Measurements from ENCODE around the gene RING1. TPM values are rescaled to one million over a fixed set of nuclear protein-coding genes. Genes with fewer than 3 reads are reported as not detected.
A peak's percentile ranks its signal among the peaks of the same experiment; 100 is the strongest.

RING1 gene
- polyA plus RNA-seq, 1 donor: 43.2 TPM

GRCh38 chr6:33165581-33166258 lies 42.6 kb upstream of the RING1 start:
- no peaks in the 10 kb centered on the region for H3K27me3 ChIP-seq (ENCODE audit: control insufficient read depth, insufficient read depth, low read length)
- H3K4me3 ChIP-seq (ENCODE audit: low read length): no peak overlapping the region
- peaks cover 2% of the 10 kb centered on the region for H3K9me3 ChIP-seq (ENCODE audit: control insufficient read depth, low read depth, low read length)
- H3K4me1 ChIP-seq (ENCODE audit: control insufficient read depth, insufficient read depth, low read length): peaks cover 4% of the 10 kb centered on the region
- no peaks in the 10 kb centered on the region for H3K36me3 ChIP-seq (ENCODE audit: control insufficient read depth, insufficient read depth, low read length)
- H3K27ac ChIP-seq (ENCODE audit: low read length): no peak overlapping the region
- WGBS (ENCODE audit: insufficient coverage, low lambda C conversion rate): no CpG with 5 or more reads among the region's 17 CpGs
- DNase-seq: no peak

- peaks cover 4% of the 10 kb centered on the region for H3K4me1 ChIP-seq (ENCODE audit: control insufficient read depth, insufficient read depth, low read length)
- no CpG with 5 or more reads among the region's 6 CpGs for WGBS (ENCODE audit: insufficient coverage, low lambda C conversion rate)
- H3K27ac ChIP-seq (ENCODE audit: low read length): no peak overlapping the region
- H3K4me3 ChIP-seq (ENCODE audit: low read length): no peak overlapping the region
- DNase-seq: no peak
- no peaks in the 10 kb centered on the region for H3K27me3 ChIP-seq (ENCODE audit: control insufficient read depth, insufficient read depth, low read length)
- peaks cover 2% of the 10 kb centered on the region for H3K9me3 ChIP-seq (ENCODE audit: control insufficient read depth, low read depth, low read length)
- no peaks in the 10 kb centered on the region for H3K36me3 ChIP-seq (ENCODE audit: control insufficient read depth, insufficient read depth, low read length)
These were observed 41.9 kb upstream of the RING1 start for GRCh38 chr6:33166363-33166762.

- DNase-seq: no peak
- H3K4me3 ChIP-seq (ENCODE audit: low read length): no peak overlapping the region
- H3K4me1 ChIP-seq (ENCODE audit: control insufficient read depth, insufficient read depth, low read length): peaks cover 2% of the 10 kb centered on the region
- H3K9me3 ChIP-seq (ENCODE audit: control insufficient read depth, low read depth, low read length): peaks cover 2% of the 10 kb centered on the region
- WGBS (ENCODE audit: insufficient coverage, low lambda C conversion rate): no CpG with 5 or more reads among the region's 7 CpGs
- H3K36me3 ChIP-seq (ENCODE audit: control insufficient read depth, insufficient read depth, low read length): no peaks in the 10 kb centered on the region
- H3K27me3 ChIP-seq (ENCODE audit: control insufficient read depth, insufficient read depth, low read length): no peaks in the 10 kb centered on the region
- no peak overlapping the region for H3K27ac ChIP-seq (ENCODE audit: low read length)
These were observed 41.5 kb upstream of the RING1 start for GRCh38 chr6:33166811-33167210.

GRCh38 chr6:33167374-33168283 lies 40.7 kb upstream of the RING1 start:
- DNase-seq: no peak
- WGBS (ENCODE audit: insufficient coverage, low lambda C conversion rate): no CpG with 5 or more reads among the region's 19 CpGs

GRCh38 chr6:33168284-33168601 lies 40.1 kb upstream of the RING1 start:
- no CpG with 5 or more reads among the region's 6 CpGs for WGBS (ENCODE audit: insufficient coverage, low lambda C conversion rate)
- no peaks in the 10 kb centered on the region for H3K27me3 ChIP-seq (ENCODE audit: control insufficient read depth, insufficient read depth, low read length)
- H3K9me3 ChIP-seq (ENCODE audit: control insufficient read depth, low read depth, low read length): no peaks in the 10 kb centered on the region
- no peaks in the 10 kb centered on the region for H3K36me3 ChIP-seq (ENCODE audit: control insufficient read depth, insufficient read depth, low read length)
- DNase-seq: no peak
- H3K4me1 ChIP-seq (ENCODE audit: control insufficient read depth, insufficient read depth, low read length): peaks cover 13% of the 10 kb centered on the region
- no peak overlapping the region for H3K4me3 ChIP-seq (ENCODE audit: low read length)
- no peak overlapping the region for H3K27ac ChIP-seq (ENCODE audit: low read length)

More at GRCh38 chr6:33167374-33168283, 40.7 kb upstream of the RING1 start:
- H3K27me3 ChIP-seq (ENCODE audit: control insufficient read depth, insufficient read depth, low read length): no peaks in the 10 kb centered on the region
- peaks cover 7% of the 10 kb centered on the region for H3K4me1 ChIP-seq (ENCODE audit: control insufficient read depth, insufficient read depth, low read length)
- H3K9me3 ChIP-seq (ENCODE audit: control insufficient read depth, low read depth, low read length): no peaks in the 10 kb centered on the region
- H3K27ac ChIP-seq (ENCODE audit: low read length): no peak overlapping the region
- no peak overlapping the region for H3K4me3 ChIP-seq (ENCODE audit: low read length)
- no peaks in the 10 kb centered on the region for H3K36me3 ChIP-seq (ENCODE audit: control insufficient read depth, insufficient read depth, low read length)

- no peaks in the 10 kb centered on the region for H3K9me3 ChIP-seq (ENCODE audit: control insufficient read depth, low read depth, low read length)
- no peaks in the 10 kb centered on the region for H3K27me3 ChIP-seq (ENCODE audit: control insufficient read depth, insufficient read depth, low read length)
- DNase-seq: no peak
- no CpG with 5 or more reads among the region's 5 CpGs for WGBS (ENCODE audit: insufficient coverage, low lambda C conversion rate)
- H3K27ac ChIP-seq (ENCODE audit: low read length): no peak overlapping the region
- H3K36me3 ChIP-seq (ENCODE audit: control insufficient read depth, insufficient read depth, low read length): no peaks in the 10 kb centered on the region
- no peak overlapping the region for H3K4me3 ChIP-seq (ENCODE audit: low read length)
- peaks cover 17% of the 10 kb centered on the region for H3K4me1 ChIP-seq (ENCODE audit: control insufficient read depth, insufficient read depth, low read length)
These were observed 39.7 kb upstream of the RING1 start for GRCh38 chr6:33168639-33169038.

- DNase-seq: no peak
- H3K9me3 ChIP-seq (ENCODE audit: control insufficient read depth, low read depth, low read length): no peaks in the 10 kb centered on the region
- no peak overlapping the region for H3K27ac ChIP-seq (ENCODE audit: low read length)
- H3K4me1 ChIP-seq (ENCODE audit: control insufficient read depth, insufficient read depth, low read length): peaks cover 24% of the 10 kb centered on the region
- H3K36me3 ChIP-seq (ENCODE audit: control insufficient read depth, insufficient read depth, low read length): no peaks in the 10 kb centered on the region
- no peaks in the 10 kb centered on the region for H3K27me3 ChIP-seq (ENCODE audit: control insufficient read depth, insufficient read depth, low read length)
- no peak overlapping the region for H3K4me3 ChIP-seq (ENCODE audit: low read length)
- no CpG with 5 or more reads among the region's 10 CpGs for WGBS (ENCODE audit: insufficient coverage, low lambda C conversion rate)
These were observed 38.8 kb upstream of the RING1 start for GRCh38 chr6:33169291-33170175.

GRCh38 chr6:33170176-33171015 lies 37.9 kb upstream of the RING1 start:
- Histone ChIP-seq H3K27me3 (ENCODE audit: control insufficient read depth, insufficient read depth, low read length) (no peaks in the 10 kb centered on the region), H3K4me3 (ENCODE audit: low read length) (no peak overlapping the region), H3K9me3 (ENCODE audit: control insufficient read depth, low read depth, low read length) (no peaks in the 10 kb centered on the region), H3K36me3 (ENCODE audit: control insufficient read depth, insufficient read depth, low read length) (no peaks in the 10 kb centered on the region), H3K27ac (ENCODE audit: low read length) (no peak overlapping the region), H3K4me1 (ENCODE audit: control insufficient read depth, insufficient read depth, low read length) (peaks cover 24% of the 10 kb centered on the region)
- DNase-seq: peak in 1 of 2 donors; percentile 69
- no CpG with 5 or more reads among the region's 9 CpGs for WGBS (ENCODE audit: insufficient coverage, low lambda C conversion rate)

- Histone ChIP-seq H3K9me3 (ENCODE audit: control insufficient read depth, low read depth, low read length) (no peaks in the 10 kb centered on the region), H3K27me3 (ENCODE audit: control insufficient read depth, insufficient read depth, low read length) (no peaks in the 10 kb centered on the region), H3K27ac (ENCODE audit: low read length) (no peak overlapping the region), H3K4me3 (ENCODE audit: low read length) (no peak overlapping the region), H3K36me3 (ENCODE audit: control insufficient read depth, insufficient read depth, low read length) (no peaks in the 10 kb centered on the region), H3K4me1 (ENCODE audit: control insufficient read depth, insufficient read depth, low read length) (peaks cover 24% of the 10 kb centered on the region)
- no peak for DNase-seq
- WGBS (ENCODE audit: insufficient coverage, low lambda C conversion rate): no CpG with 5 or more reads among the region's 11 CpGs
These were observed 37.1 kb upstream of the RING1 start for GRCh38 chr6:33171016-33171879.

Data from large intestine (tissue), 3 donors.